ENCODE results near the gene CTNNA3.

The CTNNA3 gene

DNA sequence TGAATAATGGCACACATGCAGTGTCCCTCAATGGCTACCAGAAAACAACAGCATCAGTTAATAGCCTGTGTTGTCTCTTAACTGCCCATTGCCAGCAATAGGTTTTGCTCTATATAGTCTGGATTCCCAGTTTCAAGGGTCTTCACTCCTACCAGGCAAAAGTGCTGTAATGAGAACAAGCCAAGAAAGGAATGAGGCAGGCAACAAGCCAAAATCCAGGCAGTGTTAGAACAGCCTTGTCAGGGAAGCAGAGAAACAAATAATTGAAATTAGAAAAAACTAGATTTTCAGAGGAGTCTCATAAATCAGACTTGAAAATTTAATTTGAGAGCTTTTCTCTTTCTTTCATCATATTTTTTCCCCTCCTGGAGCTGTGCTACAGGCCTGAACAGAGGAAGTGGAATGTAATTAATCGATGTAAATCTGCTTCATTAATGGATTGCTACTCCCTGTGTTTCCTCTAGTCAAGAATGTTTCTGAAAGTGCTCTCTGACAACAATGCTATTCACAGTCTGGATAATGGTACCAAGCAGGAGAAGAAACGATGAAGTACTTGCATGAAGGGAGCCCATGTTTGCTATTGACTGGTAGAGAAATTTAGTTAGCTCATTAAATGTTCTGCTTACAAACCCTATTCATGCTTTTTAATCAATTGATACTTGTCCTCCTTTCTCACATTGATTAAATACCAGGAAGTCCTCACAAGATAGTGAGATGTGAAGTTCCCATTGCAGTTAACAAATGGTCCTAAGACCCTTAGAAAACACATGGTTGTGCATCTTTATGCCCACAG, 972.2 kb downstream of the CTNNA3 start:
- in situ Hi-C loops (cut with HindIII; ENCODE audit: low pct_unique_long_range_greater_than_20kb, low sequenced_read_pairs) = no loop called here
- no peak for TF ChIP-seq JUND (IDR thresholded peaks at IDR 0.05; ENCODE audit: low read depth)
- DNase-seq (ENCODE audit: low read depth in 1 of 2, low spot score in 1 of 2) = no peak

DNA sequence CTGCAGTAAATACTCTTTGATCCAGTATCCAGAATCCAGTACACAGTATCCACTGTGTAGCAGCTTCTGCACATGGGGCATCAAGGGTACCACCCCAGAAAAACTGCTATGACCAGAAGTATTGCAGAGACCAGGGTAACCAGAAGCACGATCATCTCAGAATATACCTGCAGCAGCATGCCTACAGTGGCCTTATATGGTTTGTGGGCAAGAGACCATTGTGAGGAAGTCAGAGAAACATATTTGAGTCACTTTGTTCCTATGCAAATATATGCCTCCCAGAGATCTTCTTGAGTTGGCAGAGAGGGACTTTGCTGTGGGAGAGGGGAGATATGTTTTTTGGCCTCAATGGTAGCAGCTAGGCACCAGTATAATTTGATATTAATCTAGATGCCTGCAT, 976.5 kb downstream of the CTNNA3 start:
- in situ Hi-C loops (cut with HindIII; ENCODE audit: low pct_unique_long_range_greater_than_20kb, low sequenced_read_pairs) = no loop called here
- no peak for DNase-seq (ENCODE audit: low read depth in 1 of 2, low spot score in 1 of 2)
- no peak for TF ChIP-seq JUND (IDR thresholded peaks at IDR 0.05; ENCODE audit: low read depth)

DNA sequence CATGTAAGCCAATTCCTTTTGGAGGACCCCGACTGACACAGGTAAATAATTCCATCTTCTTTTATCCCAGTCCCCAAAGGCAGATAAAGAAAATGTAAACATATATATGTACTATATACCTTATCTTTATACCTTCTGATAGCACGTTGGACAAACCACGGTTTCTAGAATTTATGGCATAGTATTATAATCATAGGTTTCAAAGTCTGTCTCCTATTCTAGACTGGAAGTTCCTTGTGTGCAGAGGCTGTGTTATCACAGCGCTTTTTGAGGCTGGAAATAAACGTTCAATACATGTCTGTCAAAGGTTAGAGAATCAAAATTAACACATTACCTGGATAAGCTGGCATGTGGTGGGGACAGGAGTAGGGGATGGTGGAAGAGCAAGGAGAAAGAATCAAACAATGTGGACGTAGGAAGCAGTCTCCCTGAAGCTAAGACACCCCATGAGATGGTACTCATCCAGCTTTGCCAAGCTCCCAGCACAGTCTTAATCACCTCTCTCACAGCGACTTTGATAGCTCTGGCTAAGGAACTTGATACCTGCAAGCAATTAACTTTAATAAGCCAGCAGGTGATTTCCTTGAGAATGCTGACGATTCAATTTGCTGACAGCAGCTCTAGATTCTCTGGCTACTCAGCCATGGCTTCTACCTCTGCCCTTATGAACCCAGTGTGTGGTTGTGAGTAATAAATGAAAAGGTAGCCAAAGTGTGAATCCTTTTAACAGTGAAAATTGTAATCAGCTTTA, 978.6 kb downstream of the CTNNA3 start:
- no peak for TF ChIP-seq JUND (IDR thresholded peaks at IDR 0.05; ENCODE audit: low read depth)
- DNase-seq (ENCODE audit: low read depth in 1 of 2, low spot score in 1 of 2) = no peak
- in situ Hi-C loops (cut with HindIII; ENCODE audit: low pct_unique_long_range_greater_than_20kb, low sequenced_read_pairs) = no loop called here

DNA sequence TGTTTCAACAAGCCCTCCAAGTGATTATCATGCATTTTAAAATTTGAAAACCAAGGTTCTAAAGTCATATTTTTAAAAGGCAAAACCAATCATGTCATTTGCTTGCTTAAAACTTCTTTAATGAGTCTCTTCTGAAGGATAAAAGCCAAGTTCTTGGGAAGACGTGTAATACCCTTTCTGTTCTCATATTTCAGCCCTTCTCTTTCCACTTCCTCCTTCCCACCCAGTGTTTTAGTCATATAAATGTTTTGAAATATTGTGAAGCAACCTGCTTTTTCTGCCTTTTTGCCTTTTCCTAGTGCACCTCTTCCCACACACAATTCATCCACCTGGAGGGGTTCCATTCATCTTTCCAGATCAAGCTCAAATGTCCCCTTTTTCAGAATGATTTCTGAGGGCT, 981.3 kb downstream of the CTNNA3 start:
- DNase-seq (ENCODE audit: low read depth in 1 of 2, low spot score in 1 of 2) = no peak
- in situ Hi-C loops (cut with HindIII; ENCODE audit: low pct_unique_long_range_greater_than_20kb, low sequenced_read_pairs) = no loop called here

DNA sequence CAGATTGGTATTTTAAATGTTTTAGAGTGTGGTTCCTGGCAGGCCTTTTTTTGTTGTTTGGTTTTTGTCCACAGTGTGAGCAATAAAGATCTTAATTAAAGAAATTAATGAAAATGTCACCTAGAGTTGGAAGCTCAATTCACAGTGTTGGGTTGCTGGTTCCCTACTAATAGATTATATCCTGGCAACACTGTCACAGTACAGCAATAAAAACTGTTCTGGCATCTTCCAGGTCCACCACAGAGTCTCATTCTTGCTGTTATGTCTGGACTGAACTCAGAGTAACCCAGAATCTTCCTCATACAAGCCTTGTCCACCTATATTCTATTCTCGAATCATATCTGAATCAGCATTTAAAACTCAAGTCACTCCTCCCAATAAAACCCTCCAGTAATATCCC, 982.6 kb downstream of the CTNNA3 start:
- no peak for TF ChIP-seq JUND (IDR thresholded peaks at IDR 0.05; ENCODE audit: low read depth)
- DNase-seq (ENCODE audit: low read depth in 1 of 2, low spot score in 1 of 2) = no peak
- in situ Hi-C loops (cut with HindIII; ENCODE audit: low pct_unique_long_range_greater_than_20kb, low sequenced_read_pairs) = no loop called here

More for the DNA sequence above, 981.3 kb downstream of the CTNNA3 start:
- no peak for TF ChIP-seq JUND (IDR thresholded peaks at IDR 0.05; ENCODE audit: low read depth)

DNA sequence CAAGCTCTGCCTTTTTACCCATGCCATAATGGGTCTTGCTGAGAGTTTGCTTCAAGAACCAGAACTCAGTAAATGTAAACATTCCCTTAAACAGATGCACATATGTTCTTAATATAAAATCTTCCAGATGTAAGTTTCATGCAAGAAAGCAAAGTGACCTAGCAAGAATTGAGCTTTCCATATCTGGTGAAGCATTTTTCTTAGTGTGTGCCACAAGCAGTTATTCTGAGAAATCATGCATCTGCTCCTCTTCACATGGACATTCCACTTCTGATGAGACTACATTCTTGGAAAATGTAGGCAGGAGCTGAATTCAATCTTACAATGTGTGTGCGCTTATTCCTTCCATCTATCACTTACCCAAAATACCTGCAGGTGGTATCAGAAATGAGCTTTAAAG, 997.9 kb downstream of the CTNNA3 start:
- no peak for TF ChIP-seq JUND (IDR thresholded peaks at IDR 0.05; ENCODE audit: low read depth)
- in situ Hi-C loops (cut with HindIII; ENCODE audit: low pct_unique_long_range_greater_than_20kb, low sequenced_read_pairs) = no loop called here
- DNase-seq (ENCODE audit: low read depth in 1 of 2, low spot score in 1 of 2) = no peak

DNA sequence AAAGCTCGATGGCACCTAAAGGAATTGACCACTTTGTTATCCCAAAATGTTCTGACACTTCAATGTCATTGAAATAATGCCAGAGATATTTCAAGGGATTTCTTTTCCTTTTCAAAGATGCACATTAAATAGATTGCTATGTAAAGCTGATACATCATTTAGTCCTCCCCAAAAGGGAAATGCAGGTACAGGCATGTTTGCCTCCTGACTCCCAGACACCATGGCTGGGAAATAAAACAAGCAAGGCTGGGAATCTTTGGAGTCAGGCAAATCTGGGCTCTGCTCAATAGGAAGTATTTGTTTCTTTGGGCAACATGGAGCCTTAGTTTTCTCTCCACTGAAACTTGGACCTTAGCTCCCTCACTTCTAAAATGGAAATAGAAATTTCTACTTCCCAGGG, 1000.9 kb downstream of the CTNNA3 start:
- in situ Hi-C loops (cut with HindIII; ENCODE audit: low pct_unique_long_range_greater_than_20kb, low sequenced_read_pairs) = no loop called here
- TF ChIP-seq JUND (IDR thresholded peaks at IDR 0.05; ENCODE audit: low read depth) = no peak
- no peak for DNase-seq (ENCODE audit: low read depth in 1 of 2, low spot score in 1 of 2)

DNA sequence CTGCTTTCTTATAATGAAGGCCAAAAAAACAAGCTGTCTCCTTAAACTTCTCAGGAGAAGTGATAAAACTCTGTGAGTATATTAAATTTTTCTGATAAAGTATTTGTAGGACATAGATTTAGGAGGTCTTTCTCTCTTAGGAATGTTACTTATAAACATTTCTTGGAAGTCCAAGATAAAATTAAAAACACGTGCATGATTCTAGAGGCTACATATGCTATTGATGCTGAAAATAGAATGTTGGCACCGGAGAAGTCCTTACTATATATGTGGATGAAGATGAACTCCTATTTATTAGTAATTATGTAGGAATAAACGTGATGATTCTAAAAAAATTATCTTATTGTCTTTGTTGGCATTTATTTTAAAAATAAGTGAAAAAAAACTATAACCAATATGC, 1011.4 kb downstream of the CTNNA3 start:
- in situ Hi-C loops (cut with HindIII; ENCODE audit: low pct_unique_long_range_greater_than_20kb, low sequenced_read_pairs) = no loop called here
- no peak for DNase-seq (ENCODE audit: low read depth in 1 of 2, low spot score in 1 of 2)
- TF ChIP-seq JUND (IDR thresholded peaks at IDR 0.05; ENCODE audit: low read depth) = no peak

DNA sequence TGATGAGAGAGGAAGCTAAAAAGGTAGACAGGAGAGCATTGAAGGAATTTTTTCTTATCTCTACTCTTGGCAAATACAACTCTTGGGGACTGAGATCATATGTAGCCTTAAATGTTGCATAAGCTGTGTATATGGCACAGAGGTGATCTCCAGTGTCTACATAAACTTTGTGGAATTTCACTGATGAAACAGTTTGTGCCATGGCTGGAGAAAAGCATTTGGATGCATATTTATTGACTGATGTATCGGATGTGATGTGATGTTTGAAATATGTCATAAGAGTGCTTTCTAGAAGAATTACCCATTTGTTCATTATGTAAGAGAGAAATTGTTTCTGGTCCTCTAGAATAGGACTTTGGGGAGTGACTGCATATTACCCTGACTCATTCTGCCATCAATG, 1015.1 kb downstream of the CTNNA3 start:
- in situ Hi-C loops (cut with HindIII; ENCODE audit: low pct_unique_long_range_greater_than_20kb, low sequenced_read_pairs) = no loop called here
- TF ChIP-seq JUND (IDR thresholded peaks at IDR 0.05; ENCODE audit: low read depth) = no peak

DNA sequence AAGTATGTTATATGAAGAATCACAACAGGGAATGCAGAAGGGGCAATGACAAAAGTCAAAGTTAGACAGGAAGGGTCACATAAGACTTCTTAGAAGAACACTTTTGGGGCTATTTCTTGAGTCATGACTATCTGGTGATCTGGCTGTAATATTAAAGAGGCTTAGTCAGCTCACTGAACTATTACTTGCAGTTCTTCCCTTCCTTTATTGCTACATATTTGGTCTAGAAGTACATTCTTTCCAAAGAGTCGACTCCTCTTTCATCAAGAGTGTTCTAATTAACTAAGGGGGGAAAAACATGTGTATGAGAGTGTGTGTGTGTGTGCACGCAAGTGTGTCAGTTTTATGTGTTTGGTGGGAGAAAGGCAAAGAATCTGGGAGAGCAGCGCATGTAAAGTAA, 1017.5 kb downstream of the CTNNA3 start:
- TF ChIP-seq JUND (IDR thresholded peaks at IDR 0.05; ENCODE audit: low read depth) = no peak
- DNase-seq (ENCODE audit: low read depth in 1 of 2, low spot score in 1 of 2) = no peak
- in situ Hi-C loops (cut with HindIII; ENCODE audit: low pct_unique_long_range_greater_than_20kb, low sequenced_read_pairs) = no loop called here

More for the DNA sequence above, 1015.1 kb downstream of the CTNNA3 start:
- no peak for DNase-seq (ENCODE audit: low read depth in 1 of 2, low spot score in 1 of 2)

DNA sequence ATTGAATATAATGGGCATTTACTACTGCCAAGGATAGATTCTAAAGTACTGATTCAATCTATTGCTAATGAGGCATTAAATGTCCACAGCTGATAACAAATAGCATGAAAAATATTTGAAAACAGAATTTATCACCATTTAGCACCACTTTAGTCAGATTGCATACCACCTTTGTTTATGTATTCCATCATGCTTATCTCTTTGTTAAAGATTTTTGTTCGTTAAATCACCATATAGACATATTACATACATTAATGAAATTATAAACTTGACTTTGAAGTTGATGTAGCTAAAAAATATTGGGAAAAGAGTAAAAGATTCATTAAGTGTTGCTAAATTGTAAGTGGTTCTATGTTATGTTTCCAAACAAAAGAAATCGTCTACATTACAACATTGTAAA, 1022.9 kb downstream of the CTNNA3 start:
- DNase-seq (ENCODE audit: low read depth in 1 of 2, low spot score in 1 of 2) = no peak
- in situ Hi-C loops (cut with HindIII; ENCODE audit: low pct_unique_long_range_greater_than_20kb, low sequenced_read_pairs) = no loop called here
- TF ChIP-seq JUND (IDR thresholded peaks at IDR 0.05; ENCODE audit: low read depth) = no peak

DNA sequence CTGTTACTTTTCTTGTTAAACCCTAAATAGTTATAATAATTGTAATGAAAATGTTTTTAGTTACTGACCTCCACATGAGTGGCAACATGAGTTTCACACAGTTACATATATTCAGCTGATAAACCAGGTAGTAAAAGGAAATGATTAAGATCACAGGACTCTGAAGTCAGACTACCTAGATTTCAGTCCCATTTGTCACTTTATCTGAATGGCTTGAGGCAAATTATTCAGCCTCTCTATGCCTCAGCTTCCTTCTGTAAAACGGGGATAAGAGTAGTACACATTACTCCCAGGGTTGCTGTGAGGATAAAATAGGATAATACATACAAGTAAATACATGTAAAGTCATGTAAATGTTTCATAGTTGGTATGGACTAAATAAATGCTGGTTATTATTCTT, 1024.4 kb downstream of the CTNNA3 start:
- no peak for TF ChIP-seq JUND (IDR thresholded peaks at IDR 0.05; ENCODE audit: low read depth)
- DNase-seq (ENCODE audit: low read depth in 1 of 2, low spot score in 1 of 2) = no peak
- in situ Hi-C loops (cut with HindIII; ENCODE audit: low pct_unique_long_range_greater_than_20kb, low sequenced_read_pairs) = no loop called here

DNA sequence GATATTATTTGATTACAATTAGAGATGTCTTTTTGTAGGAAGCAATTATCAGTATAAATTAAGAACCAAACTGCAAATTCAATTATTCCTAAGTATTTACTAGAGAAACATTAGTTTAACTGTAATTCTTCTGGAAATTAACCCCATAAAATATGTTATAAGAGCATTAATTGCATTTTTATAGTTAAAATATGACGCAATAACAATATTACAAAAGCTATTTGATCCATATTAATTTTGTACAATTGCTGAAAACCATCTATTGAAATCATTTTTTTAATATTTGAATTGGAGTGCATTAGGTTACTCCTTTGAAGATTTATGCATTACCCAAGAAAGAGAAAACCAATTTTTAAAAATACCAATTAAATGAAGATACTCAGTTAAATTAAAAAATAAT, 1024.9 kb downstream of the CTNNA3 start:
- no peak for TF ChIP-seq JUND (IDR thresholded peaks at IDR 0.05; ENCODE audit: low read depth)
- in situ Hi-C loops (cut with HindIII; ENCODE audit: low pct_unique_long_range_greater_than_20kb, low sequenced_read_pairs) = no loop called here
- no peak for DNase-seq (ENCODE audit: low read depth in 1 of 2, low spot score in 1 of 2)
